ENCODE results near the gene ZNF333. TPM values are rescaled to one million over a fixed set of nuclear protein-coding genes. Genes with fewer than 3 reads are reported as not detected.
A peak's percentile ranks its signal among the peaks of the same experiment; 100 is the strongest.

Gene ZNF333
- total and polyA plus RNA-seq, 3 experiments from 2014 or later: 9.3 to 10.5 (median 10.0) TPM

- Mint-ChIP-seq H3K27ac (peak overlapping the region in 2 of 8 donors; percentile 10 to 51), H3K36me3 (no peaks in the 10 kb centered on the region), H3K27me3 (peaks cover 9 to 25% of the 10 kb centered on the region in 2 donors), H3K4me3 (no peak overlapping the region), H3K4me1 (peaks cover 0 to 2% (median 0%) of the 10 kb centered on the region in 3 donors), H3K9me3 (no peaks in the 10 kb centered on the region)
- ChIA-PET POLR2A (no interaction called here), CTCF (no interaction called here)
- Histone ChIP-seq H3K27me3 (ENCODE audit: insufficient read depth, low read length, poor library complexity, severe bottlenecking) (no peaks in the 10 kb centered on the region), H3K27ac (ENCODE audit: low read depth, low read length) (no peak overlapping the region), H3K4me1 (ENCODE audit: insufficient read depth, low read length) (no peaks in the 10 kb centered on the region), H3K4me3 (ENCODE audit: low read length) (no peak overlapping the region), H3K36me3 (ENCODE audit: insufficient read depth, low read length) (no peaks in the 10 kb centered on the region), H3K9me3 (ENCODE audit: low read length) (no peaks in the 10 kb centered on the region)
- no peak for DNase-seq
These were observed 28.4 kb upstream of the ZNF333 start for GRCh38 chr19:14661372-14661924.

- peaks cover 6 to 55% of the 10 kb centered on the region in 2 donors for H3K27me3 Mint-ChIP-seq
These were observed 19.9 kb upstream of the ZNF333 start for GRCh38 chr19:14669940-14670339.

GRCh38 chr19:14670408-14670807 lies 19.4 kb upstream of the ZNF333 start:
- H3K27ac ChIP-seq (ENCODE audit: low read depth, low read length): no peak overlapping the region
- CTCF ChIA-PET: no interaction called here
- no peak for DNase-seq
- POLR2A ChIA-PET: no interaction called here
- peak overlapping the region in 3 of 8 donors; percentile 46 to 95 (median 93) for H3K27ac Mint-ChIP-seq
- no peak overlapping the region for H3K4me3 ChIP-seq (ENCODE audit: low read length)
- peaks cover 13 to 38% (median 37%) of the 10 kb centered on the region in 3 donors for H3K4me1 Mint-ChIP-seq
- H3K9me3 ChIP-seq (ENCODE audit: low read length): no peaks in the 10 kb centered on the region
- no peaks in the 10 kb centered on the region for H3K27me3 ChIP-seq (ENCODE audit: insufficient read depth, low read length, poor library complexity, severe bottlenecking)
- no peaks in the 10 kb centered on the region for H3K36me3 Mint-ChIP-seq
- H3K9me3 Mint-ChIP-seq: peaks cover 4 to 13% (median 8%) of the 10 kb centered on the region in 5 donors
- H3K4me1 ChIP-seq (ENCODE audit: insufficient read depth, low read length): no peaks in the 10 kb centered on the region
- H3K36me3 ChIP-seq (ENCODE audit: insufficient read depth, low read length): no peaks in the 10 kb centered on the region
- peaks cover 6 to 57% of the 10 kb centered on the region in 2 donors for H3K27me3 Mint-ChIP-seq
- H3K4me3 Mint-ChIP-seq: no peak overlapping the region

More at GRCh38 chr19:14669940-14670339, 19.9 kb upstream of the ZNF333 start:
- Mint-ChIP-seq H3K36me3 (no peaks in the 10 kb centered on the region), H3K4me1 (peaks cover 13 to 37% (median 37%) of the 10 kb centered on the region in 3 donors), H3K4me3 (no peak overlapping the region), H3K9me3 (peaks cover 4 to 13% (median 8%) of the 10 kb centered on the region in 5 donors), H3K27ac (peak overlapping the region in 2 of 8 donors; percentile 46 to 93)
- ChIA-PET CTCF (no interaction called here), POLR2A (no interaction called here)
- no peaks in the 10 kb centered on the region for H3K9me3 ChIP-seq (ENCODE audit: low read length)
- H3K4me1 ChIP-seq (ENCODE audit: insufficient read depth, low read length): no peaks in the 10 kb centered on the region
- H3K4me3 ChIP-seq (ENCODE audit: low read length): no peak overlapping the region
- no peak overlapping the region for H3K27ac ChIP-seq (ENCODE audit: low read depth, low read length)
- no peaks in the 10 kb centered on the region for H3K36me3 ChIP-seq (ENCODE audit: insufficient read depth, low read length)
- no peaks in the 10 kb centered on the region for H3K27me3 ChIP-seq (ENCODE audit: insufficient read depth, low read length, poor library complexity, severe bottlenecking)
- DNase-seq: no peak

GRCh38 chr19:14672188-14672872 lies 17.5 kb upstream of the ZNF333 start:
- Histone ChIP-seq H3K27ac (ENCODE audit: low read depth, low read length) (no peak overlapping the region), H3K4me3 (ENCODE audit: low read length) (no peak overlapping the region), H3K36me3 (ENCODE audit: insufficient read depth, low read length) (no peaks in the 10 kb centered on the region), H3K27me3 (ENCODE audit: insufficient read depth, low read length, poor library complexity, severe bottlenecking) (no peaks in the 10 kb centered on the region), H3K4me1 (ENCODE audit: insufficient read depth, low read length) (no peaks in the 10 kb centered on the region), H3K9me3 (ENCODE audit: low read length) (no peaks in the 10 kb centered on the region)
- Mint-ChIP-seq H3K27ac (peak overlapping the region in 7 of 8 donors; percentile 83 to 95 (median 88)), H3K9me3 (peaks cover 4 to 13% (median 8%) of the 10 kb centered on the region in 5 donors), H3K4me3 (peak overlapping the region in 5 of 7 donors; percentile 5 to 66 (median 32)), H3K27me3 (peaks cover 6 to 52% of the 10 kb centered on the region in 2 donors), H3K4me1 (peaks cover 11 to 33% (median 31%) of the 10 kb centered on the region in 3 donors), H3K36me3 (no peaks in the 10 kb centered on the region)
- DNase-seq: peak in 2 of 5 donors; percentile 12 to 52
- POLR2A ChIA-PET: no interaction called here
- CTCF ChIA-PET: interaction anchor here (0.9 kb wide), 1 partner anchor 17 kb away, joined by 3 read pairs; the partner anchor contains the start of gene ZNF333

- no peak for DNase-seq
- H3K27ac ChIP-seq (ENCODE audit: low read depth, low read length): no peak overlapping the region
- H3K27me3 Mint-ChIP-seq: peaks cover 6 to 52% of the 10 kb centered on the region in 2 donors
- CTCF ChIA-PET: interaction anchor here (0.9 kb wide), 1 partner anchor 16 kb away, joined by 3 read pairs; the partner anchor contains the start of gene ZNF333
- peaks cover 7 to 29% (median 25%) of the 10 kb centered on the region in 3 donors for H3K4me1 Mint-ChIP-seq
- peak overlapping the region in 2 of 7 donors; percentile 41 to 66 for H3K4me3 Mint-ChIP-seq
- no peaks in the 10 kb centered on the region for H3K27me3 ChIP-seq (ENCODE audit: insufficient read depth, low read length, poor library complexity, severe bottlenecking)
- POLR2A ChIA-PET: no interaction called here
- H3K4me1 ChIP-seq (ENCODE audit: insufficient read depth, low read length): no peaks in the 10 kb centered on the region
- no peaks in the 10 kb centered on the region for H3K36me3 Mint-ChIP-seq
- peak overlapping the region in 7 of 8 donors; percentile 37 to 95 (median 88) for H3K27ac Mint-ChIP-seq
- no peaks in the 10 kb centered on the region for H3K9me3 ChIP-seq (ENCODE audit: low read length)
- H3K9me3 Mint-ChIP-seq: peaks cover 4 to 13% (median 8%) of the 10 kb centered on the region in 5 donors
- H3K36me3 ChIP-seq (ENCODE audit: insufficient read depth, low read length): no peaks in the 10 kb centered on the region
- no peak overlapping the region for H3K4me3 ChIP-seq (ENCODE audit: low read length)
These were observed 16.8 kb upstream of the ZNF333 start for GRCh38 chr19:14673088-14673487.

GRCh38 chr19:14674764-14675163 lies 15.1 kb upstream of the ZNF333 start, which contains the start of gene ADGRE3:
Gene ADGRE3 (minus strand): TSS chr19:14674844. CDS start chr19:14674770, 74 bp downstream.
- H3K4me3 Mint-ChIP-seq: peak within 1 kb of the TSS in 4 of 7 donors; percentile 10 to 75 (median 27)
- H3K36me3 Mint-ChIP-seq: no peaks in the 10 kb centered on the region
- peak in 1 of 5 donors; percentile 13 for DNase-seq
- H3K27me3 ChIP-seq (ENCODE audit: insufficient read depth, low read length, poor library complexity, severe bottlenecking): no peaks in the 10 kb centered on the region
- H3K27ac ChIP-seq (ENCODE audit: low read depth, low read length): no peak within 1 kb of the TSS
- H3K27me3 Mint-ChIP-seq: peaks cover 6 to 43% of the 10 kb centered on the region in 2 donors
- no peaks in the 10 kb centered on the region for H3K4me1 ChIP-seq (ENCODE audit: insufficient read depth, low read length)
- H3K4me1 Mint-ChIP-seq: peaks cover 0 to 24% (median 14%) of the 10 kb centered on the region in 3 donors
- H3K9me3 ChIP-seq (ENCODE audit: low read length): no peaks in the 10 kb centered on the region
- CTCF ChIA-PET: interaction anchor here (1.5 kb wide), 1 partner anchor 13 kb away, joined by 3 read pairs; no protein-coding TSS in a partner anchor
- H3K9me3 Mint-ChIP-seq: peaks cover 4 to 7% (median 6%) of the 10 kb centered on the region in 5 donors
- POLR2A ChIA-PET: no interaction called here
- peak within 1 kb of the TSS in 7 of 8 donors; percentile 43 to 95 (median 83) for H3K27ac Mint-ChIP-seq
- H3K36me3 ChIP-seq (ENCODE audit: insufficient read depth, low read length): no peaks in the 10 kb centered on the region
- H3K4me3 ChIP-seq (ENCODE audit: low read length): no peak within 1 kb of the TSS

GRCh38 chr19:14676762-14677161 lies 13.1 kb upstream of the ZNF333 start:
- ChIA-PET POLR2A (no interaction called here), CTCF (interaction anchor here (1.6 kb wide), 1 partner anchor 9 kb away, joined by 5 read pairs; no protein-coding TSS in a partner anchor)
- Histone ChIP-seq H3K9me3 (ENCODE audit: low read length) (no peaks in the 10 kb centered on the region), H3K4me1 (ENCODE audit: insufficient read depth, low read length) (no peaks in the 10 kb centered on the region), H3K36me3 (ENCODE audit: insufficient read depth, low read length) (no peaks in the 10 kb centered on the region), H3K27ac (ENCODE audit: low read depth, low read length) (no peak overlapping the region), H3K4me3 (ENCODE audit: low read length) (no peak overlapping the region), H3K27me3 (ENCODE audit: insufficient read depth, low read length, poor library complexity, severe bottlenecking) (no peaks in the 10 kb centered on the region)
- H3K4me3 Mint-ChIP-seq: no peak overlapping the region
- H3K36me3 Mint-ChIP-seq: no peaks in the 10 kb centered on the region
- DNase-seq: peak in 1 of 5 donors; percentile 52
- H3K27ac Mint-ChIP-seq: no peak overlapping the region
- H3K27me3 Mint-ChIP-seq: peaks cover 6 to 34% of the 10 kb centered on the region in 2 donors
- peaks cover 0 to 18% (median 14%) of the 10 kb centered on the region in 3 donors for H3K4me1 Mint-ChIP-seq
- no peaks in the 10 kb centered on the region for H3K9me3 Mint-ChIP-seq

GRCh38 chr19:14677464-14677863 lies 12.4 kb upstream of the ZNF333 start:
- ChIA-PET CTCF (no interaction called here), POLR2A (no interaction called here)
- peak in 1 of 5 donors; percentile 20 for DNase-seq
- H3K27me3 ChIP-seq (ENCODE audit: insufficient read depth, low read length, poor library complexity, severe bottlenecking): no peaks in the 10 kb centered on the region
- Mint-ChIP-seq H3K27ac (no peak overlapping the region), H3K27me3 (peaks cover 7 to 38% of the 10 kb centered on the region in 2 donors), H3K36me3 (no peaks in the 10 kb centered on the region), H3K4me1 (peaks cover 0 to 13% (median 13%) of the 10 kb centered on the region in 3 donors), H3K4me3 (no peak overlapping the region), H3K9me3 (no peaks in the 10 kb centered on the region)
- no peaks in the 10 kb centered on the region for H3K9me3 ChIP-seq (ENCODE audit: low read length)
- no peak overlapping the region for H3K4me3 ChIP-seq (ENCODE audit: low read length)
- H3K27ac ChIP-seq (ENCODE audit: low read depth, low read length): no peak overlapping the region
- no peaks in the 10 kb centered on the region for H3K36me3 ChIP-seq (ENCODE audit: insufficient read depth, low read length)
- H3K4me1 ChIP-seq (ENCODE audit: insufficient read depth, low read length): no peaks in the 10 kb centered on the region

Data from CD8-positive, alpha-beta memory T cell (primary cell).